ENCODE results near the gene MBD2.

- no peak for TF ChIP-seq KDM1A (IDR thresholded peaks at IDR 0.05; ENCODE audit: borderline replicate concordance, low read length)
- TF ChIP-seq, protein P1, sequence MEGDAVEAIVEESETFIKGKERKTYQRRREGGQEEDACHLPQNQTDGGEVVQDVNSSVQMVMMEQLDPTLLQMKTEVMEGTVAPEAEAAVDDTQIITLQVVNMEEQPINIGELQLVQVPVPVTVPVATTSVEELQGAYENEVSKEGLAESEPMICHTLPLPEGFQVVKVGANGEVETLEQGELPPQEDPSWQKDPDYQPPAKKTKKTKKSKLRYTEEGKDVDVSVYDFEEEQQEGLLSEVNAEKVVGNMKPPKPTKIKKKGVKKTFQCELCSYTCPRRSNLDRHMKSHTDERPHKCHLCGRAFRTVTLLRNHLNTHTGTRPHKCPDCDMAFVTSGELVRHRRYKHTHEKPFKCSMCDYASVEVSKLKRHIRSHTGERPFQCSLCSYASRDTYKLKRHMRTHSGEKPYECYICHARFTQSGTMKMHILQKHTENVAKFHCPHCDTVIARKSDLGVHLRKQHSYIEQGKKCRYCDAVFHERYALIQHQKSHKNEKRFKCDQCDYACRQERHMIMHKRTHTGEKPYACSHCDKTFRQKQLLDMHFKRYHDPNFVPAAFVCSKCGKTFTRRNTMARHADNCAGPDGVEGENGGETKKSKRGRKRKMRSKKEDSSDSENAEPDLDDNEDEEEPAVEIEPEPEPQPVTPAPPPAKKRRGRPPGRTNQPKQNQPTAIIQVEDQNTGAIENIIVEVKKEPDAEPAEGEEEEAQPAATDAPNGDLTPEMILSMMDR (IDR thresholded peaks at IDR 0.05; ENCODE audit: control extremely low read depth in 1 of 3, insufficient read depth in 1 of 3, low read depth in 1 of 3, low read length in 3 of 3), result no peak
- TF ChIP-seq RAD21 (IDR thresholded peaks at IDR 0.05 in 1 of 2, conservative IDR thresholded peaks at IDR 0.05 in 1 of 2; ENCODE audit: low read depth in 2 of 2, low read length in 2 of 2), result no peak
- no peak for TF ChIP-seq SRF (IDR thresholded peaks at IDR 0.05; ENCODE audit: low read depth, low read length)
- no peak for TF ChIP-seq POLR2AphosphoS5 (IDR thresholded peaks at IDR 0.05; ENCODE audit: low read depth, low read length)
- no peak for TF ChIP-seq POLR2A (IDR thresholded peaks at IDR 0.05; ENCODE audit: control extremely low read depth in 1 of 2, low read depth in 2 of 2, low read length in 2 of 2)
These were observed 29.8 kb upstream of the MBD2 start for GRCh38 chr18:54254265-54254758.

Measured in H1 (cell line).